Measurements from ENCODE around the gene FNDC3A. TPM values are rescaled to one million over a fixed set of nuclear protein-coding genes. Genes with fewer than 3 reads are reported as not detected.
A peak's percentile ranks its signal among the peaks of the same experiment; 100 is the strongest.
"Not testable (repeated sequence)": the region's sequence is repeated elsewhere in the genome, so short reads cannot be mapped to it uniquely, and the experiment has no call there.

Gene FNDC3A
- total RNA-seq, 1 donor from 2014 or later, result 22.7 TPM

- intact Hi-C loops (cut with DNase I), result no loop called here
- TF ChIP-seq, protein P1, sequence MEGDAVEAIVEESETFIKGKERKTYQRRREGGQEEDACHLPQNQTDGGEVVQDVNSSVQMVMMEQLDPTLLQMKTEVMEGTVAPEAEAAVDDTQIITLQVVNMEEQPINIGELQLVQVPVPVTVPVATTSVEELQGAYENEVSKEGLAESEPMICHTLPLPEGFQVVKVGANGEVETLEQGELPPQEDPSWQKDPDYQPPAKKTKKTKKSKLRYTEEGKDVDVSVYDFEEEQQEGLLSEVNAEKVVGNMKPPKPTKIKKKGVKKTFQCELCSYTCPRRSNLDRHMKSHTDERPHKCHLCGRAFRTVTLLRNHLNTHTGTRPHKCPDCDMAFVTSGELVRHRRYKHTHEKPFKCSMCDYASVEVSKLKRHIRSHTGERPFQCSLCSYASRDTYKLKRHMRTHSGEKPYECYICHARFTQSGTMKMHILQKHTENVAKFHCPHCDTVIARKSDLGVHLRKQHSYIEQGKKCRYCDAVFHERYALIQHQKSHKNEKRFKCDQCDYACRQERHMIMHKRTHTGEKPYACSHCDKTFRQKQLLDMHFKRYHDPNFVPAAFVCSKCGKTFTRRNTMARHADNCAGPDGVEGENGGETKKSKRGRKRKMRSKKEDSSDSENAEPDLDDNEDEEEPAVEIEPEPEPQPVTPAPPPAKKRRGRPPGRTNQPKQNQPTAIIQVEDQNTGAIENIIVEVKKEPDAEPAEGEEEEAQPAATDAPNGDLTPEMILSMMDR (IDR thresholded peaks at IDR 0.05), result no peak
- H3K4me1 ChIP-seq, result peaks cover 0 to 4% of the 10 kb centered on the region in 2 donors
- no peak for DNase-seq (ENCODE audit: low spot score in 2 of 2)
- H3K27me3 ChIP-seq, result no peaks in the 10 kb centered on the region
- H3K4me3 ChIP-seq, result no peak overlapping the region
- H3K9me3 ChIP-seq, result no peaks in the 10 kb centered on the region
- peak overlapping the region in 1 of 2 donors; percentile 6 for H3K27ac ChIP-seq
- H3K36me3 ChIP-seq, result no peaks in the 10 kb centered on the region
Observed at GRCh38 chr13:49066856-49067255, 91.1 kb downstream of the FNDC3A start.

DNA sequence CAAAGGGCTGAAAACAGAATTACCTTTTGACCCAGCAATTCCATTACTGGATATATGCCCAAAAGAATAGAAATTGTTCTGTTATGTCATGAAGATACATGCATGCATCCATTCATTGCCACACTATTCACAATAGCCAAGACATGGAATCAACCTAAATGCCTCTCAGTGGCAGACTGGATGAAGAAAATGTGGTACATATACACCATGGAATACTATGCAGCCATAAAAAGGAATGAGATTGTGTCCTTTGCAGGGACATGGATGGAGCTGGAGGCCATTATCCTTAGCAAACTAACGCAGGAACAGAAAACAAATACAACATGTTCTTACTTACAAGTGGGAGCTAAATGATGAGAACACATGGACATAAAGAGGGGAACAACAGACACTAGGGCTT, 92.8 kb downstream of the FNDC3A start:
- H3K4me3 ChIP-seq; DNase-seq (ENCODE audit: low spot score in 2 of 2); intact Hi-C loops (cut with DNase I); H3K27me3 ChIP-seq; H3K27ac ChIP-seq; H3K36me3 ChIP-seq; H3K9me3 ChIP-seq; H3K4me1 ChIP-seq: not testable (repeated sequence)

DNA sequence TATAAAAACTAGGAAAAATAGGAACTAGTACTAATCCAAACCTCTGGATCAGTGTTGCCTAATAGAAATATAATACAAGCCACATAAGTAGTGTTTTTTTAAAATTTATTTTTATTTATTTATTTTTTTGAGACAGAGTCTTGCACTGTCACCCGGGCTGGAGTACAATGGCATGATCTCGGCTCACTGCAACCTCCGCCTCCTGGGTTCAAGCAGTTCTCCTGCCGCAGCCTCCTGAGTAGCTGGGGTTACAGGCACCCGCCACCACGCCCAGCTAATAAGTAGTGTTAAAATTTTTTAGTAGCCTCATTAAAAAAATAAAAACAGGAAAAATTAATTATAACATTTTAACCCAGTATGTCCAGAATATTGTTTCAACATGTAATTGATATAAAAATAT, 94.3 kb downstream of the FNDC3A start:
- H3K27me3 ChIP-seq; H3K4me1 ChIP-seq; DNase-seq (ENCODE audit: low spot score in 2 of 2); H3K9me3 ChIP-seq; H3K36me3 ChIP-seq; H3K27ac ChIP-seq; intact Hi-C loops (cut with DNase I); H3K4me3 ChIP-seq: not testable (repeated sequence)

- Histone ChIP-seq H3K36me3 (peaks cover 4 to 9% of the 10 kb centered on the region in 2 donors), H3K27me3 (no peaks in the 10 kb centered on the region), H3K4me1 (no peaks in the 10 kb centered on the region), H3K4me3 (no peak overlapping the region), H3K9me3 (no peaks in the 10 kb centered on the region), H3K27ac (no peak overlapping the region)
- TF ChIP-seq, protein P1 (IDR thresholded peaks at IDR 0.05), result no peak
- intact Hi-C loops (cut with DNase I), result no loop called here
- DNase-seq (ENCODE audit: low spot score in 2 of 2), result no peak
Observed at GRCh38 chr13:49071341-49071937, 95.7 kb downstream of the FNDC3A start.

GRCh38 chr13:49082653-49083536, 107.2 kb downstream of the FNDC3A start:
- H3K27me3 ChIP-seq, result no peaks in the 10 kb centered on the region
- no peaks in the 10 kb centered on the region for H3K36me3 ChIP-seq
- H3K27ac ChIP-seq, result no peak overlapping the region
- TF ChIP-seq, protein P1 (IDR thresholded peaks at IDR 0.05), result no peak
- intact Hi-C loops (cut with DNase I), result no loop called here
- H3K9me3 ChIP-seq, result no peaks in the 10 kb centered on the region
- no peak for DNase-seq (ENCODE audit: low spot score in 2 of 2)
- H3K4me3 ChIP-seq, result no peak overlapping the region
- H3K4me1 ChIP-seq, result peaks cover 0 to 15% of the 10 kb centered on the region in 2 donors

GRCh38 chr13:49084961-49085360, 109.2 kb downstream of the FNDC3A start:
- TF ChIP-seq, protein P1 (IDR thresholded peaks at IDR 0.05), result no peak
- Histone ChIP-seq H3K27ac (no peak overlapping the region), H3K36me3 (no peaks in the 10 kb centered on the region), H3K9me3 (no peaks in the 10 kb centered on the region), H3K4me3 (no peak overlapping the region), H3K4me1 (peaks cover 0 to 18% of the 10 kb centered on the region in 2 donors), H3K27me3 (no peaks in the 10 kb centered on the region)
- DNase-seq (ENCODE audit: low spot score in 2 of 2), result no peak
- intact Hi-C loops (cut with DNase I), result no loop called here
